Islet precursor cell (in vitro differentiated cells): ENCODE measurements around the gene SPNS2.

ENCODE experiments used
- DNase-seq: peaks from one replicate; pipeline ENCODE4 v3.0.0-alpha.2; 2018

Gene SPNS2

GRCh38 chr17:4480929-4481898 lies 17.5 kb upstream of the SPNS2 start:
- DNase-seq, result peak; percentile 63

- DNase-seq, result peak; percentile 67
These were observed 16.2 kb upstream of the SPNS2 start for GRCh38 chr17:4482338-4483011.

DNA sequence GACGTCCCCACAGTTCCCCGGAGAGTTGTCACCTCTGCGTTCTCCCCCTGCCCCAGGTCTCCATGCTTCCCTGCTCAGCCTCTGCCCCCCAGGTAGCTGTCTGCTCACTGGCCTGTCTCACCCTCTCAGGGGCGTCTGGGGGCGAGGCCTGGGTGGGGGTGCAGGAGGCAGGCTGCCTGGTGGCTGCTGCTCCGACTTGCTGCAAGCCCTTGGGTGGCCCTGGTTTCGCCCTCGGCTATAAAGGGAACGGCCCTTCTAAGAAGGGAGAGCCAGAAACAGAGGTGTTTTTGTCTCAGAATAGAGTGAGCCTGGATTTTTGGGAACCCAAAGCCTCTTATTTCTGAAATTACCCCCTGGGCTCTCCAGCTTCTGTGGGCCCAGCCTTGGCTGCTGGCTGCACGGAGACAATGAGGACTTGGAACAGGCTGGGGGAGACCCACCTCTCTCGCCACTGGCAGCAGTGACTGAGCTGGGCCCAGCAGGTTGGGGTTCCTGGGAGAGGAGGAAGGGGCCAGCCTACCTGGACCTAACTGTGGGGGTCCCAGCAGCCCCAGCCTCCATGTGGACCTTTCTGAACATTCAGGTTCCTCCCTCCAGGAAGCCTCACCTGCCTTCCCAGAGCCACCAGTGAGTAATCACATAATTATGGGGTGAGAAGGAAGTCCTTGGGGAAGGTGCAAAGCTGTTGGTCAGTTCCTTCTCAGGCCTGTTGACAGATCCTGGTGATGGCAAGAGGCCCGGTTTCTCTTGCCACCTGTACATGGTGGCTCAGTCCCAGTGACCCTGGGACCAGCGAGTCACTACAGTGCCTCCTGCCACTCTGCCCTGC lies 15.5 kb upstream of the SPNS2 start:
- DNase-seq, result peak; percentile 96

GRCh38 chr17:4485676-4486646 lies 12.7 kb upstream of the SPNS2 start:
- peak; percentile 86 for DNase-seq

DNA sequence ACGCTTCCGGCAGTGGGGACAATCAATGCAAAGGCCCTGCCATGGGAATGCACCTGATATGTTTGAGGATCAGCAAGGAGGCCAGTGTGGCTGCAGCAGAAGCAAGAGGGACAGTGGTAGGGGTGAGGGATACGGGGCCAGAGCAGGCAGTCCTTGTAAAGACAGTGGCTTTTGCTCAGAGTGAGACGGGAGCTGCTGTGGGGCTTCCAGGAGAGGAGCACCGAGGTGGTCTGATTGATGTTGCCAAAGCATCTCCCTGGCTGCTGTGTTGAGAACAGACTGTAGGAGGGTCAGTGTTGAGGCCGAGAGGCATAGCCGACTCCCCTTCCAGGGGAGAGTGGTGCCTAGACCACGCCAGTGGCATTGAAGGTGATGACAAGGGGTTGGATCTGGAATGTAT lies 11.4 kb upstream of the SPNS2 start:
- DNase-seq, result no peak

- no peak for DNase-seq
These were observed 10.6 kb upstream of the SPNS2 start for GRCh38 chr17:4487820-4488716.

GRCh38 chr17:4488989-4489595 lies 9.6 kb upstream of the SPNS2 start:
- DNase-seq, result no peak

DNA sequence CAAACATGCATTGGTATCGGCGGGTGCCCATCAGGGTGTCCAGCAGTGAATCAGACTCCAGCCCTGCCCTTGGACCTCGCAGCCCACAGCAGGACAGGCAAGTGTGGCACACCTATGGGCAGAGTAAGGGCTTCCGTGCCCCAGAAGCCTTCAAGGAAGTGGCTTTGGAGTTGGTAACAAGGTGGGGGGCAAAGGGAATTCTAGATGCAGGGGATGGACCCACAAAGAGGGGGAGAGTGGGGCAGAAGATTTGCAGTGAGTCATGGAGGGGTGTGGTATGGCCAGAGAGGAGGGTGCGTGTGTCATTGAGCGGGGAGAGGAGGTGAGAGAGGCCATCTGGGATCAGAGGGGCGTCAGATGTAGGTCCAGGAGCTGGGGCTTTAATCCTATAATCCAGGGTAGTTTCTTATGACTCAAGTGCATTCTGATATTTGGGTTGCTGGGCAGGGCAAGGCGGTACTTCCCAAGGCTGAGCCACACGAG lies 8.5 kb upstream of the SPNS2 start:
- no peak for DNase-seq

GRCh38 chr17:4490637-4491061 lies 8.0 kb upstream of the SPNS2 start:
- peak; percentile 99 for DNase-seq

DNA sequence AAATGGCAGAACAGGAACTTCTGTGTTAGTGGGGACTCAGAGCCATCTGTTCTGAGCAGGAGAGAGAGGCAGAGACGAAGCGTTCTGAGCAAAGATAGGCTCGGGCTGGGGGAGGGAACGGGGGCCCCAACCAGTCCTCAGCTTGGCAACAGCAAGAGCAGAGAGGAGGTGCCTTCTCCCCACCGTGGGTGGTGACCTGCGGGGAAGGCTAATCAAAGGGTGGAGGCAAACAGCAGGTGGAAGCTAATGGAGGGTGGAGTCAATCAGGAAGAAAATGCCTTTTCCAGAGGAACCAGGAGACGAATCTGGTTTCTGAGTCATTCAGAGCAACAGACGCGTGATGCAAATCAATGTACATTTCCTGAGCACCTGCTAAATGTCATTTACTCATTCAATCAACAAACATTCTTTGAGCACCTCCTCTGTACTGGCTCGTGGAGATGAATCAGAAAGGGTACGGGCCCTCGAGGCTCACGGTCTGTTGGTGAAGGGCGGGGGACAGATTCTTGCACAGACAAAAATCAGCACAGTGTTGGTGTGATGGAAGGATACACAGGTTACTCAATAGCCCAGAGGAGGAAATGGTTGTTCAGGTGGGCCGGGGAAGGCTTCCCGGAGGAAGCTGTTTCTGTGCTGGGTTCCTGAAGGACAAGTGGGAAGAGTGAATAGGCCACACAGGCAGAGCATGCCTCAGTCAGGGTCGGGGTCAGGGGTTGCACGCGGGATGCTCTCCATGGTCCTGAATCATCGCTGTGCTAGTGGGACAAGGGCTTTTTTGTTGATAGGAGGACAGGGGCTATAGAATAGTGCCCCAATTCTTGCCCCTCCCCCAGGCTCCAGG lies 5.7 kb upstream of the SPNS2 start:
- peak; percentile 99 for DNase-seq

DNA sequence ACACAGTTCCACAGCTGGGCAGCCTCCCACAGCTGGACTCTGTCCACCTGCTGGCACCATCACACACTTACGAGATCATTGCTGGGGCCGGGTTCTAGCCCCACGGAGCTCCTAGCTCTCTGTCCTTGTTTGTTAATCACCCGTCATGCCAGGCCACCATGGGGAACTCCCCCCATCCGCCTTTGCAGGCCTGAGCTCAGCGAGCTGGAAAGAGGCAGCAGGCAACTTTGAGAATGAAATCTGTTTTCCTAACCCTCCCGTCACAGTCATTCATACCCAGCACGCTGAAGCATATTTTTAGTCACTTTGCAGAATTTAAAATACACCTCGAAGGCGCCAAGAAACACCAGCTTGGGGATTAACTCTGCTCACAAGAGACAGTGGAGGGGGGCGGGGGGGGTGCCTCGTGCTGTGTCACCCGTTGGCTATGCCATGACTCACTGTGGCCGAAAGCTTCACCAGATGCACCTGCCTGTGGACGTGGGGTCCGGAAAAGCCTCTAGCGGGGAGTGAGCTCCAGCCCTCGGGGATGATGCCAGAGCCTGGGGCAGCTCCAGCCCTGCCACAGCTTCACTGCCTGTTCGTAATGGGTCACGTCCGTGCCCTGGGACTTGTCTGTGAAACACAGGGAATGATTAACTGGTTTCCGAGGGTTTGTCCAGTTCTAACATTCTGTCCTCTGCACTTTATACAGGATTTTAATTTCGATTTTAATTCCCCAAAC lies 1.4 kb upstream of the SPNS2 start:
- DNase-seq, result peak; percentile 91

DNA sequence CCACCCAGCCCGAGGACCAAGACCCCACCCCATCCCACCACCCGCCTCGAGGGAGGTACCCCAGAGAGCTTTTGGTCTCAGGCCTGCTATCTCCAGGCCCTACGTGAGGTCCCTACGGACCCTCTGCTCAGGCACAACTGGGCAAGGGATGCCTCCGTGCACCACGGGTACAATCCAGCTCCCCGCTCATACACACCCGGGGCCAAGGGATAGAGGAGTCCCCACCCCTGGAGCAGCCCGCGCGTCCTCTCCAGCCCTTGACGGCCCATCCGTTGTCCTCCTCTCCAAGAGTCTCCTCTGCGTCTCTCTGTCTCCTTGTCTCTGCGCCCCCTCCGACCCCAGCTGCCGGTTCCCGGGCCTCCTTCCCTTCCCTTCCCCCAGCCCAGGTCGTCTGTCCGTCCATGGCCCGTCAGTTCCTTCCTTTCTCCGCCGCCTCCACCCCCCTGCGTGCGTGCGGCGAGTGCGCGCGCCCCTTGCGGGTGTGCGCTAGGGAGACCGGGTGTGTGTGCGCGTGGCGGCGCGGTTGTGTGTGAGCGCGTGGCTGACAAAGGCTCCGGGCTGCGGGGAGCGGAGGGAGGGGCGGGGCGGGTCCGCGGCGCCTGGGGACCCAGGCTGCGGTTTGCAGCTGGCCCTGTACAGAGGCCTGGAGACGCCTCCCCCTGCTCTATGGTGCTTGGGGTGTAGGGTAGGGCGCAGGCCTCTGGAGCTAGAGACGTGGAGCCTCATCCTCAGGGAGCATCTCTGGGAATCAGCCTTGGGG lies 930 bp downstream of the SPNS2 start:
- DNase-seq, result no peak

DNA sequence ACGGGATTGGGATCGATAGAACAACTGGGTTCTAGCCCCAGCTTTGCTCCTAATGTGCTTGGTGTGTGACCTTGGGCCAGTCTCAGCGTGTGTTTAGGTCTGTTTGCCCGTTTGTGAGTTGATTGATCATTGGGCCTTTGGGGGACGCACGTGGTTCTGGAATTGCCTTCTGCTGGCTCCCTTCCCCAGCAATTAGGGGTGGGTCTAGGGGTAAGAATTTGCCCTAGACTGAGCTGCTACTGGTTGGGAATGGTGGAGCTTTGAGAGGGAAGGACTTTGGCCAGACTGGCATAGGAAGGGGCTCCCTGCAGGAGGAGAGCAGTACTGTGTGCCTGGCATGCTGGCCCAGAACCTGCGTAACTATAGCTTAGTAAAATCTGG lies 1.5 kb downstream of the SPNS2 start:
- no peak for DNase-seq

DNA sequence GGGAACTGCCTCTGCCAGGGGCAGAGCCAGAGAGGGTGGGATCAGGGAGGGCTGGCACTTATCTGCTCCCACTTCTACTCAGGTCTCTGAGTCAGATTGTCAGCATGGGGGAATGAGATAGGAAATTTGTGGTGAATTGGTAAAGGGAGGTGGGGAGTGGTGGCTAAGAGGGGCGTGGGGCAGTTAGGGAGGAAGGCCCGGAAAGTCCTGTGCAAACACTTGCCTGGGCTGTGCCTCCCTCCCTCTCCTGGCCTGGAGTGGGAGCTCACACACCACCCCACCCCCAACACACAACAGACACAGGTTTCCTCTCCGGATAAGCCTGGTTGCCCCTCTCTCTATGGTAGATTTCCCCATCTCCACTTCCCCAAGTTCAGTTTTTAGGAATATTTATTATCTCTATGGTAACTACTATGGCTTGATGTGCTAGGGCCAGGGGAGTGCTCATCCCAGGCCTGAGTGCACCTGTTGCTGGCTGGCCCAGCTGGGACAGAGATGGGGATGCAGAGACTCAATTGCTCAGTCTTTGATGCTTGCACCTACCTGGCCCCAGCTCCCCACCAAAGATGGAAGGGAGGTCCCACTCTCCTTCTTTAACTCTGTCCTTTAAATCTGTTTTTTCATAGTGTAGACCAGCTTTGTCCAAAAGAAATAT lies 2.7 kb downstream of the SPNS2 start:
- no peak for DNase-seq

- DNase-seq, result peak; percentile 89
These were observed 3.9 kb downstream of the SPNS2 start for GRCh38 chr17:4502466-4503154.

DNA sequence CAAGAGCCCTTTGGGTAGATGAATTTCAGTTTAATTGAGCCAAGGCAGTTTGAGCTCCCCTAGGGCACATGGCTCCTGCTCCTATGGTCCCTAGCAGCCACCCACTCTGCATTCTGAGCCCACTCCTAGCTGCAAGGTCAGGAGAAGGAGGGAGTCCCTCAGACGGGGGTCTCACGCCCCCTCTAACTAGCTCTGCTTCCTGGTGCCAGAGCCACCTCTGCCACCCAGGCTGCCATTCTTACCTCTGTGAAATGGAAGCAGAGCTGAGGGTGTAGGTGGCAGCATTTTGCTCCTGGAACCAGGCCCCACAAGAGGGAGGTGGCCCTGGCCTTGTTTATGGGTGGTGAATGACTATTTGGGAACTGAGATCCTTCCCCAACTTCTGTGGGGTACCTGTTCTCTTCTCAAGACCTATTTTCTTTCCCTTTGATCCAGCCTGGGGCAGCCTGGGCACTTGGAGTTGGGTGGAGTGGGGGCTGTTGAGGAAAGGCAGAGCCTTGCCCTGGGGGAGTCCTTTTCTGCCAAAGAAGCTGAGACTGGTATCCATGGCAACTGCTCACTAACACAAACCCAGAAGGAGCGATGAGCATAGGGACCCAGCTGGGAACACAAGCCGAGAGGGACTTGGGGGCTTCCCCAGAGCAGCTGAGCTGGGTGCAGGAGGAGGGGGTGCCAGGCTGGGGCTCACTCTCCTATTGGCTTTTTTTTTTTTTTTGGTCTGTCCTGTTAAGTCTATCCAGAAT lies 4.8 kb downstream of the SPNS2 start:
- DNase-seq, result no peak
